ENCODE data around the gene ZNF506.
"Not testable (repeated sequence)": the region's sequence is repeated elsewhere in the genome, so short reads cannot be mapped to it uniquely, and the experiment has no call there.

Gene ZNF506

GRCh38 chr19:19821366-19821951, at the start of gene ZNF506:
Gene ZNF506 (minus strand): TSS chr19:19821750. CDS start chr19:19821603, 147 bp downstream.
- DNase-seq (ENCODE audit: low read depth, low spot score) = peak; percentile 83

- DNase-seq (ENCODE audit: low read depth, low spot score) = not testable (repeated sequence)
Measured at GRCh38 chr19:19870086-19870485, 48.5 kb upstream of the ZNF506 start.

GRCh38 chr19:19866611-19867248, 45.2 kb upstream of the ZNF506 start:
- peak; percentile 63 for DNase-seq (ENCODE audit: low read depth, low spot score)

- peak; percentile 94 for DNase-seq (ENCODE audit: low read depth, low spot score)
Measured at GRCh38 chr19:19865750-19866610, 44.4 kb upstream of the ZNF506 start, which contains the start of gene ZNF253. Gene ZNF253 (plus strand): TSS chr19:19865882. CDS start chr19:19865997, 115 bp downstream.

- peak; percentile 65 for DNase-seq (ENCODE audit: low read depth, low spot score)
Measured at GRCh38 chr19:19860756-19861390, 39.3 kb upstream of the ZNF506 start.

GRCh38 chr19:19858751-19859150, 37.2 kb upstream of the ZNF506 start:
- no peak for DNase-seq (ENCODE audit: low read depth, low spot score)

GRCh38 chr19:19851740-19852139, 30.2 kb upstream of the ZNF506 start:
- not testable (repeated sequence) for DNase-seq (ENCODE audit: low read depth, low spot score)

GRCh38 chr19:19849056-19849455, 27.5 kb upstream of the ZNF506 start:
- no peak for DNase-seq (ENCODE audit: low read depth, low spot score)

GRCh38 chr19:19847781-19848180, 26.2 kb upstream of the ZNF506 start:
- DNase-seq (ENCODE audit: low read depth, low spot score) = no peak

- no peak for DNase-seq (ENCODE audit: low read depth, low spot score)
Measured at GRCh38 chr19:19835560-19836038, 14.0 kb upstream of the ZNF506 start.

GRCh38 chr19:19826875-19827274, 5.3 kb upstream of the ZNF506 start:
- no peak for DNase-seq (ENCODE audit: low read depth, low spot score)

GRCh38 chr19:19823916-19824315, 2.4 kb upstream of the ZNF506 start:
- DNase-seq (ENCODE audit: low read depth, low spot score) = no peak

GRCh38 chr19:19821976-19822375, 426 bp upstream of the ZNF506 start:
- DNase-seq (ENCODE audit: low read depth, low spot score) = not testable (repeated sequence)

- no peak for DNase-seq (ENCODE audit: low read depth, low spot score)
Measured at GRCh38 chr19:19820774-19821320, 703 bp downstream of the ZNF506 start.

- no peak for DNase-seq (ENCODE audit: low read depth, low spot score)
Measured at GRCh38 chr19:19817357-19817756, 4.2 kb downstream of the ZNF506 start.

- no peak for DNase-seq (ENCODE audit: low read depth, low spot score)
Measured at GRCh38 chr19:19816679-19817078, 4.9 kb downstream of the ZNF506 start.

- DNase-seq (ENCODE audit: low read depth, low spot score) = not testable (repeated sequence)
Measured at GRCh38 chr19:19811999-19812398, 9.6 kb downstream of the ZNF506 start.

GRCh38 chr19:19805480-19805879, 16.1 kb downstream of the ZNF506 start:
- no peak for DNase-seq (ENCODE audit: low read depth, low spot score)

- no peak for DNase-seq (ENCODE audit: low read depth, low spot score)
Measured at GRCh38 chr19:19788015-19788414, 33.5 kb downstream of the ZNF506 start.

- DNase-seq (ENCODE audit: low read depth, low spot score) = not testable (repeated sequence)
Measured at GRCh38 chr19:19785476-19785875, 36.1 kb downstream of the ZNF506 start.

- DNase-seq (ENCODE audit: low read depth, low spot score) = no peak
Measured at GRCh38 chr19:19782783-19783182, 38.8 kb downstream of the ZNF506 start.
